Rectal smooth muscle tissue (tissue), 1 donor: Measurements from ENCODE around the gene TBC1D26.
A peak's percentile ranks its signal among the peaks of the same experiment; 100 is the strongest.
"Not testable (repeated sequence)": the region's sequence is repeated elsewhere in the genome, so short reads cannot be mapped to it uniquely, and the experiment has no call there.

Experiments
- H3K27ac ChIP-seq: one replicate; pipeline ENCODE4 v1.7.0; 2013; ENCODE audit warnings: low read depth, low read length, inconsistent platforms
- H3K27me3 ChIP-seq: one replicate; pipeline ENCODE4 v1.7.0; 2013; ENCODE audit warnings: low read length; ENCODE audit not compliant: control insufficient read depth, insufficient read depth
- H3K36me3 ChIP-seq: one replicate; pipeline ENCODE4 v1.7.0; 2013; ENCODE audit warnings: low read length; ENCODE audit not compliant: control insufficient read depth, insufficient read depth
- H3K4me1 ChIP-seq: one replicate; pipeline ENCODE4 v1.7.0; 2013; ENCODE audit warnings: low read length; ENCODE audit not compliant: control insufficient read depth, insufficient read depth
- H3K4me3 ChIP-seq: one replicate; pipeline ENCODE4 v1.7.0; 2013; ENCODE audit warnings: low read length
- H3K9ac ChIP-seq: one replicate; pipeline ENCODE4 v1.7.0; 2013; ENCODE audit warnings: low read length

Gene TBC1D26

GRCh38 chr17:15768865-15769533, 36.9 kb downstream of the TBC1D26 start:
- H3K4me1 ChIP-seq, H3K27me3 ChIP-seq, H3K4me3 ChIP-seq, H3K9ac ChIP-seq, H3K27ac ChIP-seq, H3K36me3 ChIP-seq: not testable (repeated sequence)

- not testable (repeated sequence) for H3K27ac ChIP-seq, H3K36me3 ChIP-seq, H3K9ac ChIP-seq
These were observed 38.6 kb downstream of the TBC1D26 start for GRCh38 chr17:15770679-15771078.

GRCh38 chr17:15776871-15777270, 44.8 kb downstream of the TBC1D26 start:
- Histone ChIP-seq H3K27ac (no peak overlapping the region), H3K9ac (no peak overlapping the region), H3K4me1 (no peaks in the 10 kb centered on the region), H3K36me3 (no peaks in the 10 kb centered on the region), H3K27me3 (no peaks in the 10 kb centered on the region), H3K4me3 (no peak overlapping the region)

More at GRCh38 chr17:15770679-15771078, 38.6 kb downstream of the TBC1D26 start:
- H3K27me3 ChIP-seq, H3K4me3 ChIP-seq, H3K4me1 ChIP-seq: not testable (repeated sequence)

- Histone ChIP-seq H3K9ac (no peak overlapping the region), H3K4me1 (no peaks in the 10 kb centered on the region), H3K4me3 (no peak overlapping the region), H3K27ac (no peak overlapping the region), H3K27me3 (no peaks in the 10 kb centered on the region), H3K36me3 (no peaks in the 10 kb centered on the region)
These were observed 45.2 kb downstream of the TBC1D26 start for GRCh38 chr17:15777297-15777696.

GRCh38 chr17:15777717-15778116, 45.6 kb downstream of the TBC1D26 start:
- Histone ChIP-seq H3K27ac (no peak overlapping the region), H3K27me3 (no peaks in the 10 kb centered on the region), H3K4me1 (no peaks in the 10 kb centered on the region), H3K36me3 (no peaks in the 10 kb centered on the region), H3K4me3 (no peak overlapping the region), H3K9ac (no peak overlapping the region)

- Histone ChIP-seq H3K36me3 (no peaks in the 10 kb centered on the region), H3K4me1 (no peaks in the 10 kb centered on the region), H3K9ac (no peak overlapping the region), H3K4me3 (no peak overlapping the region), H3K27ac (no peak overlapping the region), H3K27me3 (no peaks in the 10 kb centered on the region)
These were observed 47.0 kb downstream of the TBC1D26 start for GRCh38 chr17:15779119-15779518.

GRCh38 chr17:15780188-15780587, 48.1 kb downstream of the TBC1D26 start:
- H3K27me3 ChIP-seq = no peaks in the 10 kb centered on the region
- no peaks in the 10 kb centered on the region for H3K4me1 ChIP-seq
- no peak overlapping the region for H3K4me3 ChIP-seq
- no peak overlapping the region for H3K9ac ChIP-seq
- no peak overlapping the region for H3K27ac ChIP-seq
- no peaks in the 10 kb centered on the region for H3K36me3 ChIP-seq

GRCh38 chr17:15782866-15783265, 50.8 kb downstream of the TBC1D26 start:
- Histone ChIP-seq H3K36me3 (no peaks in the 10 kb centered on the region), H3K4me3 (peak overlapping the region; percentile 26), H3K27ac (peak overlapping the region; percentile 21), H3K4me1 (no peaks in the 10 kb centered on the region), H3K9ac (peak overlapping the region; percentile 16), H3K27me3 (no peaks in the 10 kb centered on the region)

- Histone ChIP-seq H3K36me3 (no peaks in the 10 kb centered on the region), H3K4me1 (no peaks in the 10 kb centered on the region), H3K27ac (peak overlapping the region; percentile 21), H3K9ac (no peak overlapping the region), H3K27me3 (no peaks in the 10 kb centered on the region), H3K4me3 (no peak overlapping the region)
These were observed 51.4 kb downstream of the TBC1D26 start for GRCh38 chr17:15783461-15783860.

- not testable (repeated sequence) for H3K27me3 ChIP-seq, H3K9ac ChIP-seq, H3K36me3 ChIP-seq, H3K4me3 ChIP-seq, H3K4me1 ChIP-seq, H3K27ac ChIP-seq
These were observed 52.3 kb downstream of the TBC1D26 start for GRCh38 chr17:15784351-15784750.

GRCh38 chr17:15787363-15788075, 55.4 kb downstream of the TBC1D26 start:
- not testable (repeated sequence) for H3K36me3 ChIP-seq, H3K27ac ChIP-seq, H3K27me3 ChIP-seq, H3K9ac ChIP-seq, H3K4me3 ChIP-seq, H3K4me1 ChIP-seq

GRCh38 chr17:15788365-15788764, 56.3 kb downstream of the TBC1D26 start:
- H3K27ac ChIP-seq, H3K9ac ChIP-seq, H3K36me3 ChIP-seq, H3K4me1 ChIP-seq, H3K27me3 ChIP-seq, H3K4me3 ChIP-seq: not testable (repeated sequence)
